Measurements from ENCODE around the gene ACIN1. TPM values are rescaled to one million over a fixed set of nuclear protein-coding genes. Genes with fewer than 3 reads are reported as not detected.

The ACIN1 gene
- total and polyA plus RNA-seq, 2 of the 13 experiments (the other 11 are each of a cell fraction or from before 2014, with no cell fraction given): 165 to 183 TPM

DNA sequence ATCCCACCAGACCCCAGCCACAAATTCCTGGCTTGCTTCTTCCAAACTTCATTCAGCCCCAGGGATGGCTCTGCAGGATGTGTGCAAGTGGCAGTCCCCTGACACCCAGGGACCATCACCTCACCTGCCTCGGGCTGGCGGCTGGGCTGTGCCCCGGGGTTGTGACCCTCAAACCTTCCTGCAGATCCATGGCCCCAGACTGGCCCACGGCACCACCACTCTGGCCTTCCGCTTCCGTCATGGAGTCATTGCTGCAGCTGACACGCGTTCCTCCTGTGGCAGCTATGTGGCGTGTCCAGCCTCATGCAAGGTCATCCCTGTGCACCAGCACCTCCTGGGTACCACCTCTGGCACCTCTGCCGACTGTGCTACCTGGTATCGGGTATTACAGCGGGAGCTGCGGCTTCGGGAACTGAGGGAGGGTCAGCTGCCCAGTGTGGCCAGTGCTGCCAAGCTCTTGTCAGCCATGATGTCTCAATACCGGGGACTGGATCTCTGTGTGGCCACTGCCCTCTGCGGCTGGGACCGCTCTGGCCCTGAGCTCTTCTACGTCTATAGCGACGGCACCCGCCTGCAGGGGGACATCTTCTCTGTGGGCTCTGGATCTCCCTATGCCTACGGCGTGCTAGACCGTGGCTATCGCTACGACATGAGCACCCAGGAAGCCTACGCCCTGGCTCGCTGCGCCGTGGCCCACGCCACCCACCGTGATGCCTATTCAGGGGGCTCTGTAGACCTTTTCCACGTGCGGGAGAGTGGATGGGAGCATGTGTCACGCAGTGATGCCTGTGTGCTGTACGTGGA, 52.6 kb downstream of the ACIN1 start, which contains the start of gene PSMB11 (continued):
- no peak for TF ChIP-seq NAIF1 (CRISPR knock-in tag; IDR thresholded peaks at IDR 0.05; ENCODE audit: borderline replicate concordance)
- peak; percentile 21 for TF ChIP-seq PTBP1 (IDR thresholded peaks at IDR 0.05; ENCODE audit: low read depth, low read length, poor library complexity, severe bottlenecking)
- TF ChIP-seq ZNF160 (CRISPR knock-in tag; IDR thresholded peaks at IDR 0.05): 0 out of 2 replicates have a peak, but pooled peaks have one; percentile 36
- TF ChIP-seq ZZZ3 (CRISPR knock-in tag; IDR thresholded peaks at IDR 0.05; ENCODE audit: borderline replicate concordance): 0 out of 2 replicates have a peak, but pooled peaks have one; percentile 38
- no peak for TF ChIP-seq NKX3-1 (CRISPR knock-in tag; IDR thresholded peaks at IDR 0.05)
- TF ChIP-seq MYNN (CRISPR knock-in tag; IDR thresholded peaks at IDR 0.05; ENCODE audit: low read depth): no peak
- no peak for TF ChIP-seq AGO2 (optimal IDR thresholded peaks at IDR 0.05; ENCODE audit: low read depth, low read length)
- TF ChIP-seq ZNF557 (CRISPR knock-in tag; IDR thresholded peaks at IDR 0.05): no peak
- TF ChIP-seq, protein P1, sequence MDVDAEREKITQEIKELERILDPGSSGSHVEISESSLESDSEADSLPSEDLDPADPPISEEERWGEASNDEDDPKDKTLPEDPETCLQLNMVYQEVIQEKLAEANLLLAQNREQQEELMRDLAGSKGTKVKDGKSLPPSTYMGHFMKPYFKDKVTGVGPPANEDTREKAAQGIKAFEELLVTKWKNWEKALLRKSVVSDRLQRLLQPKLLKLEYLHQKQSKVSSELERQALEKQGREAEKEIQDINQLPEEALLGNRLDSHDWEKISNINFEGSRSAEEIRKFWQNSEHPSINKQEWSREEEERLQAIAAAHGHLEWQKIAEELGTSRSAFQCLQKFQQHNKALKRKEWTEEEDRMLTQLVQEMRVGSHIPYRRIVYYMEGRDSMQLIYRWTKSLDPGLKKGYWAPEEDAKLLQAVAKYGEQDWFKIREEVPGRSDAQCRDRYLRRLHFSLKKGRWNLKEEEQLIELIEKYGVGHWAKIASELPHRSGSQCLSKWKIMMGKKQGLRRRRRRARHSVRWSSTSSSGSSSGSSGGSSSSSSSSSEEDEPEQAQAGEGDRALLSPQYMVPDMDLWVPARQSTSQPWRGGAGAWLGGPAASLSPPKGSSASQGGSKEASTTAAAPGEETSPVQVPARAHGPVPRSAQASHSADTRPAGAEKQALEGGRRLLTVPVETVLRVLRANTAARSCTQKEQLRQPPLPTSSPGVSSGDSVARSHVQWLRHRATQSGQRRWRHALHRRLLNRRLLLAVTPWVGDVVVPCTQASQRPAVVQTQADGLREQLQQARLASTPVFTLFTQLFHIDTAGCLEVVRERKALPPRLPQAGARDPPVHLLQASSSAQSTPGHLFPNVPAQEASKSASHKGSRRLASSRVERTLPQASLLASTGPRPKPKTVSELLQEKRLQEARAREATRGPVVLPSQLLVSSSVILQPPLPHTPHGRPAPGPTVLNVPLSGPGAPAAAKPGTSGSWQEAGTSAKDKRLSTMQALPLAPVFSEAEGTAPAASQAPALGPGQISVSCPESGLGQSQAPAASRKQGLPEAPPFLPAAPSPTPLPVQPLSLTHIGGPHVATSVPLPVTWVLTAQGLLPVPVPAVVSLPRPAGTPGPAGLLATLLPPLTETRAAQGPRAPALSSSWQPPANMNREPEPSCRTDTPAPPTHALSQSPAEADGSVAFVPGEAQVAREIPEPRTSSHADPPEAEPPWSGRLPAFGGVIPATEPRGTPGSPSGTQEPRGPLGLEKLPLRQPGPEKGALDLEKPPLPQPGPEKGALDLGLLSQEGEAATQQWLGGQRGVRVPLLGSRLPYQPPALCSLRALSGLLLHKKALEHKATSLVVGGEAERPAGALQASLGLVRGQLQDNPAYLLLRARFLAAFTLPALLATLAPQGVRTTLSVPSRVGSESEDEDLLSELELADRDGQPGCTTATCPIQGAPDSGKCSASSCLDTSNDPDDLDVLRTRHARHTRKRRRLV (CRISPR knock-in tag; IDR thresholded peaks at IDR 0.05): no peak
- TF ChIP-seq ZNF816 (CRISPR knock-in tag; IDR thresholded peaks at IDR 0.05; ENCODE audit: borderline replicate concordance): no peak
- TF ChIP-seq FOSL2 (CRISPR knock-in tag; IDR thresholded peaks at IDR 0.05): no peak
- TF ChIP-seq DNMT1 (CRISPR knock-in tag; IDR thresholded peaks at IDR 0.05): no peak
- no peak for TF ChIP-seq BCL3 (CRISPR knock-in tag; IDR thresholded peaks at IDR 0.05)
- no peak for TF ChIP-seq ZNF761 (CRISPR knock-in tag; conservative IDR thresholded peaks at IDR 0.05)
- TF ChIP-seq ZNF143 (CRISPR knock-in tag; IDR thresholded peaks at IDR 0.05): no peak
- no peak for TF ChIP-seq ZNF724P (CRISPR knock-in tag; IDR thresholded peaks at IDR 0.05; ENCODE audit: borderline replicate concordance)
- TF ChIP-seq HOXA7 (CRISPR knock-in tag; IDR thresholded peaks at IDR 0.05): 0 out of 2 replicates have a peak, but pooled peaks have one; percentile 14
- TF ChIP-seq ETV5 (CRISPR knock-in tag; IDR thresholded peaks at IDR 0.05; ENCODE audit: borderline replicate concordance): 0 out of 2 replicates have a peak, but pooled peaks have one; percentile 9
- TF ChIP-seq MTA1 (CRISPR knock-in tag; IDR thresholded peaks at IDR 0.05; ENCODE audit: borderline replicate concordance): peak; percentile 61; the same call in 1 of the 2 replicates
- TF ChIP-seq PAX8 (CRISPR knock-in tag; IDR thresholded peaks at IDR 0.05; ENCODE audit: borderline replicate concordance): 0 out of 2 replicates have a peak, but pooled peaks have one; percentile 7
- TF ChIP-seq ETV6 (CRISPR knock-in tag; conservative IDR thresholded peaks at IDR 0.05): no peak

All from HepG2 (cell line).